ENCODE data around the gene LRRC3C.

GRCh38 chr17:39938140-39938869 is 10.8 kb downstream of the LRRC3C start:
- TF ChIP-seq POLR2A (IDR thresholded peaks at IDR 0.05) (no peak), POLR2AphosphoS5 (IDR thresholded peaks at IDR 0.05) (no peak)
- TF ChIP-seq, protein P1, sequence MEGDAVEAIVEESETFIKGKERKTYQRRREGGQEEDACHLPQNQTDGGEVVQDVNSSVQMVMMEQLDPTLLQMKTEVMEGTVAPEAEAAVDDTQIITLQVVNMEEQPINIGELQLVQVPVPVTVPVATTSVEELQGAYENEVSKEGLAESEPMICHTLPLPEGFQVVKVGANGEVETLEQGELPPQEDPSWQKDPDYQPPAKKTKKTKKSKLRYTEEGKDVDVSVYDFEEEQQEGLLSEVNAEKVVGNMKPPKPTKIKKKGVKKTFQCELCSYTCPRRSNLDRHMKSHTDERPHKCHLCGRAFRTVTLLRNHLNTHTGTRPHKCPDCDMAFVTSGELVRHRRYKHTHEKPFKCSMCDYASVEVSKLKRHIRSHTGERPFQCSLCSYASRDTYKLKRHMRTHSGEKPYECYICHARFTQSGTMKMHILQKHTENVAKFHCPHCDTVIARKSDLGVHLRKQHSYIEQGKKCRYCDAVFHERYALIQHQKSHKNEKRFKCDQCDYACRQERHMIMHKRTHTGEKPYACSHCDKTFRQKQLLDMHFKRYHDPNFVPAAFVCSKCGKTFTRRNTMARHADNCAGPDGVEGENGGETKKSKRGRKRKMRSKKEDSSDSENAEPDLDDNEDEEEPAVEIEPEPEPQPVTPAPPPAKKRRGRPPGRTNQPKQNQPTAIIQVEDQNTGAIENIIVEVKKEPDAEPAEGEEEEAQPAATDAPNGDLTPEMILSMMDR (IDR thresholded peaks at IDR 0.05): no peak

All from sigmoid colon (tissue), 4 donors.